GM19328 (cell line): ENCODE data around the gene F2RL3.
"Not testable (repeated sequence)": the region's sequence is repeated elsewhere in the genome, so short reads cannot be mapped to it uniquely, and the experiment has no call there.

Experiments used
- ATAC-seq: cut with Tn5 transposase; IDR thresholded peaks from one replicate; pipeline ENCODE4 v1.9.1; 2021; ENCODE audit warnings: mild to moderate bottlenecking, moderate library complexity; ENCODE audit not compliant: unreplicated experiment

Gene F2RL3

DNA sequence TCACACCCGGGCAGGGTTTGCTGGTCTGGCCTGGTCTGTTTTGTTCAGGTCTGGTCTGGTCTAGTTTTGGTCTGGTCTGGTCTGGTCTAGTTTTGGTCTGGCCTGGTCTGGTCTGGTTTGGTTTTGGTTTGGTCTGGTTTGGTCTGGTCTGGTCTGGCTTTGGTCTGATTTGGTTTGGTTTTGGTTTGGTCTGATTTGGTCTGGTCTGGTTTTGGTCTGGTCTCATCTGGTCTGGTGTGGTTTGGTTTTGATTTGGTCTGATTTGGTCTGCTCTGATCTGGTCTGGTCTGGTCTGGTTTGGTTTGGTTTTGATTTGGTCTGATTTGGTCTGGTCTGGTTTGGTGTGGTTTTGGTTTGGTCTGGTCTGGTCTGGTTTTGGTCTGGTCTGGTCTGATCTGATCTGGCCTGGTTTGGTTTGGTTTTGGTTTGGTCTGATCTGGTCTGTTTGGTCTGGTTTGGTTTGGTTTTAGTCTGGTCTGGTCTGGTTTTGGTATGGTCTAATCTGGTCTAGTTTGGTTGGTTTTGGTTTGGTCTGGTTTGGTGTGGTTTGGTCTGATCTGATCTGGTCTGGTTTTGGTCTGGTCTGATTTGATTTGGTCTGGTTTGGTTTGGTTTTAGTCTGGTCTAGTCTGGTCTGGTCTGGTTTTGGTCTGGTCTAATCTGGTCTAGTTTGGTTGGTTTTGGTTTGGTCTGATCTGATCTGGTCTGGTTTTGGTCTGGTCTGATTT lies 14.4 kb upstream of the F2RL3 start:
- ATAC-seq = no peak

DNA sequence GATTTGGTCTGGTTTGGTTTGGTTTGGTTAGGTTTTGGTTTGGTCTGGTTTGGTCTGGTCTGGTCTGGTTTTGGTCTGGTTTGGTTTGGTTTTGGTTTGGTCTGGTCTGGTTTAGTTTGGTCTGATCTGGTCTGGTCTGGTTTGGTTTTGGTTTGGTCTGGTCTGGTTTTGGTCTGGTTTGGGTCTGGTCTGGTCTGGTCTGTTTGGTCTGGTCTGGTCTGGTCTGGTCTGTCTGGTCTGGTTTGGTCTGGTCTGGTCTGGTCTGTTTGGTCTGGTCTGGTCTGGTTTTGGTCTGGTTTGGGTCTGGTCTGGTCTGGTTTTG lies 13.9 kb upstream of the F2RL3 start:
- not testable (repeated sequence) for ATAC-seq

DNA sequence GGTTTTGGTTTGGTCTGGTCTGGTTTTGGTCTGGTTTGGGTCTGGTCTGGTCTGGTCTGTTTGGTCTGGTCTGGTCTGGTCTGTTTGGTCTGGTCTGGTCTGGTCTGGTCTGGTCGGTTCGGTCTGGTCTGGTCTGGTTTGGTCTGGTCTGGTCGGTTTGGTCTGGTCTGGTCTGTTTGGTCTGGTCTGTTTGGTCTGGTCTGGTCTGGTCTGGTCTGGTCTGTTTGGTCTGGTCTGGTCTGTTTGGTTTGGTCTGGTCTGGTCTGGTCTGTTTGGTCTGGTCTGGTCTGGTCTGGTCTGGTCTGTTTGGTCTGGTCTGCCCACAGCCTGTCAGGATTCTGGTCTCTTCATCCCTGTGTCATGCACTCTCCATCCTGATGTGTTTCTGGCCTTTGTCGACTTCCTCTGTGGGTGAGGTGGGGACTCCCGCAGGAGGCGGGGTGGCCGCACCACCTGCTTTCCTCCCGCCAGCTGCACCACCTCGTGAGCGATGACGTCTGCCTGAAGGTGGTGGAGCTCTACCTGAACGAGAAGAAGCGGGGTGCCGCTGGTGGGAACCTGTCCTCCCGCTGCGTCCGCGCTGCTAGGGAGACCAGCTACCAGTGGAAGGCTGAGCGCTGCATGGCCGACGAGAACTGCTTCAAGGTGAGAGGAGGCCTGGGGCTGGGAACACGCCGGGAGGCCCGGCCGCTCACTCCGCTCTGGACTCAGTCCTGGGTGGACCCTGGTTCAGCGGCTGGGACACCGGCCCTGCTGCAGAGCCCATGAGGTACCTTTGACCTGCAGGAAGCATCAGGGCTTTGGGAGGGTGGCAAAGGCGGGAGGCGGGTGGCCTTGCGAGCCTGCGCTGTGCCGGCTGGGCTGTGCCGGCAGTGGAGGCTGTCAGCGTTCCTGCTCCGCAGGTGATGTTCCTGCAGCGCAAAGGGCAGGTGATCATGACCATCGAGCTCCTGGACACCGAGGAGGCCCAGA lies 12.9 kb upstream of the F2RL3 start:
- no peak for ATAC-seq

DNA sequence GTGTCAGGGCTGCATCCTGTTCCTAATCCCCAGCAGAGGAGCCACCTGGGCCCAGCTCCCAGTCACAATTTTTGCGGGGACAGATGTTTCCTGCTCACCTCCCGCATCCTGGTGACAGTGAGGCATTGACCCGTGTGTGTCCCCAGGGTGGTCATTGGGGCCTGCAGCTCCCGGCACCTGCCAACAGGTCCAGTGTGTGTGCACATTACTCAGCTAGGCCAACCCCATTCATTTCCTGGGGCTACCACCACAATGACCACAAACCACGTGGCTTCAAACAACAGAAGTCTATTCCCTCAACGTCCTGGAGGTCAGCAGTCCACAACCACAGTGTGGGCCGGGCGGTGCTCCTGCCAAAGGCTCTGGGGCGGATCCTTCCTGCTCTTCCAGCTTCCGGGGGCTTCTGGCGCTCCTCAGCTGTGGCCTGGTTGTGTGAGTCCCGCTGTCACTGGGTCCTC lies 11.9 kb upstream of the F2RL3 start:
- no peak for ATAC-seq

DNA sequence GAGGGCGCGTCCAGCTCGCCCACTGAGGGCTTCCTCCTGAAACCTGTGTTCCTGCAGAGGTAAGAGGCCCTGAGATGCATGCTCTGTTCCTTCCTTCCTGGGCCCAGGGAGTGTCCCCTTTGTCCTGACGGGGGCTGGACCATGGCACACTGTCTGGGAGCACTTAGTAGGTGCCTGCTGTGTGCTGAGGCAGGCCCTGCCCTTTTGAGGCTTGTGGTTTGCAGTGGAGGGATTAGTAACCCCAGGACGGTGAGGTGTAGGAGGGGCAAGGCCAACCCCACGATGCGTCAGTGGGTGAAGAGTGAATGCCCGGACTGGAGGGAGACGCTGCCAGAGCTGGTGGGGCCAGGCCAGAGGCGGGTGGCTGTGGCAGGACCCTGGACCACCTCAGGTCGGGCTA lies 11.2 kb upstream of the F2RL3 start:
- ATAC-seq = no peak

DNA sequence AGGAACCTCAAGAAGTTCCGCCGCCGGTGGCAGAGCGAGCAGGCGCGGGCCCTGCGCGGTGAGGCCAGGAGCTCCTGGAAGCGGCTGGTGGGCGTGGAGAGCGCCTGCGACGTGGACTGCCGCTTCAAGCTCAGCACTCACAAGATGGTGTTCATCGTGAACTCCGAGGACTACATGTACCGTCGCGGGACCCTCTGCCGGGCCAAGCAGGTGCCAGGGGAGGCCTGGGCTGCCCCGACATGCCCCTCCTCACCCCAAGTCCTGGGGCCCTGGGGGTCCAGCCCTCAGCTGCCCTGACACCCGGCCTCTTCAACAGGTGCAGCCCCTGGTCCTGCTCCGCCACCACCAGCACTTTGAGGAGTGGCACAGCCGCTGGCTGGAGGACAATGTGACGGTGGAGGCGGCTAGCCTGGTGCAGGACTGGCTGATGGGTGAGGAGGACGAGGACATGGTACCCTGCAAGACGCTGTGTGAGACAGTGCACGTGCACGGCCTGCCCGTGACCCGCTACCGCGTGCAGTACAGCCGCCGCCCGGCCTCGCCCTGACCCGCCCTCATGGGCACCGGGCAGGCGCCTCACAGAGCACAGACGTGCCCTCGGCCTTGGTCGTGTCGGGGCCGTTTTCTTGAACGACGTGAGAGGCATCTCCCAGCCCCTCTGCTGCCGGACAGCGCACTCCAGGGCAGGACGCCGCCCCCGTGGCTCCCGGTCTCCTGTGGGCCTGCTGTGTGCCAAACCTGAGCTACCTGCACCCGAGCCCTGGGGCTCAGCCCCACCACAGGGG lies 10.4 kb upstream of the F2RL3 start:
- no peak for ATAC-seq

DNA sequence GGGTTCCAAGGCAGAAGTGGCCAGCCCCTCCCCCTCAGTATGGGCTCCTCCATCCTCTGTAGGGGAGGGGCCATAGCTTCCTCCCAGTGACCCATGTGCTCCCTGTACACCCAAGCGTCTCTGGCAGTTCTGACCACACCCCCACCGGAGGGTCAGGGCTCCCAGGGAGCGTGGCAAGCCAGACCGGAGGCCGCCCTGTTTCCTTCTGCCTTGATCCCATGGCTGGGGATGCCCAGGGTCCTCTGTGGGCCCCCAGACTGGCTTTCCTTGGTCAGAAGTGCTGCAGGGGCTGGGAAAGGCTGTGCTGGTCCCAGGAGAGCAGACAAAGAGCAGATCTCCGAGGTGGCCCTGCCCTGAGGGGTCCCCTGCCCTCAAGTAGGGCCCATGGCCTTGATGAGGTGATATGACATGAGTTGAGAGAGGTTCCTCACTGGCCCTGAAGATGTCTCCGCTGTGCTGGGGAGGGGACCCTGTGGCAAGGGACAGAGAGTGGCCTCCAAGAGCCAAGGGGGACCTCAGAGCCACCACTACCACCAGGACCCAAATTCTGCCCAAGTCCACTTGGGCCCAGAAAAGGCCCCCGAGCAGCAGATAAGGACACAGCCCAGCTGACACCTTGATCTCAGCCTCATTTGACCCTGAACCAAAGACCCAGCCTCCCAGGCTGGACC lies 7.8 kb upstream of the F2RL3 start:
- ATAC-seq = no peak

DNA sequence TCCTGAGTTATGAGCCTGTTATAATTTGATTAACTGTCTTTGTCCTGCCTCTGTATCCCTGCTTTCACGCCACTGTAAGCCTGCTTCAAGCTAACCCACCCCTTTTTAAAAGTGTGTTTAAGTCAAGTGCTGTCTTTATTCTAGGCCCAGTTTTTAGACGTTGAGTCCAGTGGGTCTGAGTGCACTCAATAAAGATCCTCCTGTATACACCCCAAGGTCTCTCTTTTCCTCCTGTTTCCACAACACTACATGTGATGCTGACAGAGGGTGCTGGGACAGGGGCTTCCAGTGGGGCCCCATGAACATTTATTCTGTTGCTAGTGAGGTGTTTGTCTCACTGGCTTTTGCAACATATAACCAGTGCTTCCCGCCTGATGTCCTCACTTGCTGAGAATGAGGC lies 6.7 kb upstream of the F2RL3 start:
- no peak for ATAC-seq

DNA sequence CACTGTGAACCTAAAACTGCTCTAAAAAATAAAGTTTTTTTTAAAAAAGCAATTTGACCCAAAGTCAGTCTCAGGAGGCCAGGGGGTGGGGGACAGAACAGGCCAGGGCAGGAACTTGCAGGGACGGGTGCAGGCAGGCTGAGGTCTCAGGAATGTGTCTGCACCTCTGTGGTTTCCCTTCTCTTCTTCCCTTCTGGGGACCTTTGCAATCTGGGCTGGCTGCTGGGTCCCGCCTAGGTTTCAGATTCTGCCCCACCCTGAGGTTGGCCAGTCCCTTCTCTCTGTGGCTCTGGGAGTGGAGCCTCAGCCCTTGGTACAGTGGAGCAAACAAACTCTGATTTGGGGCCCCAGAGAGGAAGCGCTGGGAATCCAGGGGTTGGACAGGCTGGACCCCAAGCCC lies 5.3 kb upstream of the F2RL3 start:
- no peak for ATAC-seq

DNA sequence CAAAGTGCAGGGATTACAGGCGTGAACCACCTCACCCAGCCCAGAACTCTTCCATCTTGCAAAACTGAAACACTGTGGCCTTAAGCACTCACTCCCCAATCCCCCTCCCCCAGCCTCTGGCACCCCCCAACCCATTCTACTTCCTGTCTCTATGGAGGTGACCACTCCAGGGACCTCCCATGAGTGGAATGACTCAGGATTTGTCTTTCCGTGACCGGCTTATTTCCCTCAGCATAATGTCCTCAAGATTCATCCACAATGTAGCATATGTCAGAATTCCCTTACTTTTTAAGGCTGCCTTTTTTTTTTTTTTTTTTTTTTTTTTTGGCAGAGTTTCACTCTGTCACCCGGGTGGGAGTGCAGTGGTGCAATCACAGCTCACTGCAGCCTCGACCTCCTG lies 3.6 kb upstream of the F2RL3 start:
- no peak for ATAC-seq

DNA sequence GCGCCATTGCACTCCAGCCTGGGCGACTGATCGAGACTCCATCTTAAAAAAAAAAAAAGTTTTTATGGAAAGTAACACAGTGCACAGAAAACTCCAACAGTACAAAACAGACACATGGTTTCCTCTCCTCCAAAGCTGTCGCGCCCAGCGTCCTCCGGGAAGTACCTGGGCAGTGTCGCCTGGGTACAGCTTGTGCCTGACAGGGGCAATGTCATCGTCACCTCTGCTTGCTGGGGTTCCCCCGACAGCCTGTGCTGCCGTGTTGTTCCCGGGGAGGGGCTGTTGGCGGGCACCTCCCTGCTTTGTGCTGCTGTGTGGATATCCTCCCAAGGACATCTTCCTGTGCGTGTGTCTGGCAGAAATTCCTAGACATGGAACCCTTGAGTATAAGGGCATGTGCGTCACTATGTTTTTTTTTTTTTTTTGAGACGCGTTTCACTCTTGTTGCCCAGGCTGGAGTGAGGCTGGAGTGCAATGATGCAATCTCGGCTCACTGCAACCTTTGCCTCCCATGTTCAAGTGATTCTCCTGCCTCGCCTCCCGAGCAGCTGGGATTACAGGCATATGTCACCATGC lies 2.4 kb upstream of the F2RL3 start:
- ATAC-seq = no peak

DNA sequence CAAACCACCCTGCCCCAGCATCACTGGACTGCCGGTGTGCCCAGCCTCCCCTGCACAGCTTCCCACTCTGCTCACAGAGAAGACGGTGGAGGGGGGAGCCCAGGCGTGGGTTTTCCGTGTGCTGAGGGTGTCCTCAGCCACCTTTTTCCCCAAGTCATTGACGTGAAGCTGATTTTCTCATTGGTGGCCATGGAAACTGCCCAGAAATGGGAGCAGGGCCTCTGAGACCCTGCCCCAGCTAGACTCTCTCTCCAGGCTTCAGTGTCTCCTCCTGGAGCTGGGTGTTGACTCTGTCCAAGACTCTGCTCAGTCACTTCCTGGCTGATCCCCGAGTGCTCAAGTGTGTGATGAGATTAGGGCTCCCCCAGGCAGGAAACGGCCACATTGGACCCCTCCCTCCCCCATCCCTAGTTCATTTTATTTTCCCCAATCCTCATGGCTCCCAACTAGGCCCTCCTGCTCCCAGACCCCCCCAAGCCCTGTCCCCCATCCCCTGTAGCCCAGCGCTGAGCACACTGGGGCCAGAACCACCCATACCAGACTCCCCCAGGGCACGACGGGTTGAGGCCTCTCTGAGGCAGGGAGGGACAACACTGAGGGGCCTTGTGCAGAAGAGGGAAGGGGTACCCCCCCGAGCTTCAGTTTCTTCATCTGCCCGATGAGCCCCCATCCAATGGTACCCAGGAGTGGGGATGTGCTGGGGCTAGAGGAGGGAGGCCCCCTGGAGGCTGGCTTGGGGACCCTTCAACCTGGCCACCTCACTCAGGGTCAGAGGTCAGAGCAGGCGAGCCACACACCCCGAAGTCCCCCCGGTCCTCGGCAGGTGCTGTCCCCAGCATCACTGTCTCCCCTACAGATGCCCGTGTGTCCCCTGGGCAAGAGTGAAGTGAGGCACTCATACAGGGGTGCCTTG lies 1.2 kb upstream of the F2RL3 start:
- ATAC-seq = no peak

DNA sequence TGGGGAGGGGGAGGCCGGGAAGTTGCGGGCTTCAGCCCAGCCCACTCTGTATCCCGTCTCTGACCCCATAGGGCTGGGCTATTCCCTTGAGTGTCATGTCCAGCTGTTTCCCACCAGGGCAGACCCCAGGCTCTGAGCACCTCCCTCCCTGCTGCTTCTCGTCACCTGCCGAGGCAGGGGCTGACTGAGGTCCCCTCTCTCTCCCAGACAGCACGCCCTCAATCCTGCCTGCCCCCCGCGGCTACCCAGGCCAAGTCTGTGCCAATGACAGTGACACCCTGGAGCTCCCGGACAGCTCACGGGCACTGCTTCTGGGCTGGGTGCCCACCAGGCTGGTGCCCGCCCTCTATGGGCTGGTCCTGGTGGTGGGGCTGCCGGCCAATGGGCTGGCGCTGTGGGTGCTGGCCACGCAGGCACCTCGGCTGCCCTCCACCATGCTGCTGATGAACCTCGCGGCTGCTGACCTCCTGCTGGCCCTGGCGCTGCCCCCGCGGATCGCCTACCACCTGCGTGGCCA lies 625 bp downstream of the F2RL3 start:
- no peak for ATAC-seq

DNA sequence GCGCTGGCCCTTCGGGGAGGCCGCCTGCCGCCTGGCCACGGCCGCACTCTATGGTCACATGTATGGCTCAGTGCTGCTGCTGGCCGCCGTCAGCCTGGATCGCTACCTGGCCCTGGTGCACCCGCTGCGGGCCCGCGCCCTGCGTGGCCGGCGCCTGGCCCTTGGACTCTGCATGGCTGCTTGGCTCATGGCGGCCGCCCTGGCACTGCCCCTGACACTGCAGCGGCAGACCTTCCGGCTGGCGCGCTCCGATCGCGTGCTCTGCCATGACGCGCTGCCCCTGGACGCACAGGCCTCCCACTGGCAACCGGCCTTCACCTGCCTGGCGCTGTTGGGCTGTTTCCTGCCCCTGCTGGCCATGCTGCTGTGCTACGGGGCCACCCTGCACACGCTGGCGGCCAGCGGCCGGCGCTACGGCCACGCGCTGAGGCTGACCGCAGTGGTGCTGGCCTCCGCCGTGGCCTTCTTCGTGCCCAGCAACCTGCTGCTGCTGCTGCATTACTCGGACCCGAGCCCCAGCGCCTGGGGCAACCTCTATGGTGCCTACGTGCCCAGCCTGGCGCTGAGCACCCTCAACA lies 1.2 kb downstream of the F2RL3 start:
- ATAC-seq = no peak

DNA sequence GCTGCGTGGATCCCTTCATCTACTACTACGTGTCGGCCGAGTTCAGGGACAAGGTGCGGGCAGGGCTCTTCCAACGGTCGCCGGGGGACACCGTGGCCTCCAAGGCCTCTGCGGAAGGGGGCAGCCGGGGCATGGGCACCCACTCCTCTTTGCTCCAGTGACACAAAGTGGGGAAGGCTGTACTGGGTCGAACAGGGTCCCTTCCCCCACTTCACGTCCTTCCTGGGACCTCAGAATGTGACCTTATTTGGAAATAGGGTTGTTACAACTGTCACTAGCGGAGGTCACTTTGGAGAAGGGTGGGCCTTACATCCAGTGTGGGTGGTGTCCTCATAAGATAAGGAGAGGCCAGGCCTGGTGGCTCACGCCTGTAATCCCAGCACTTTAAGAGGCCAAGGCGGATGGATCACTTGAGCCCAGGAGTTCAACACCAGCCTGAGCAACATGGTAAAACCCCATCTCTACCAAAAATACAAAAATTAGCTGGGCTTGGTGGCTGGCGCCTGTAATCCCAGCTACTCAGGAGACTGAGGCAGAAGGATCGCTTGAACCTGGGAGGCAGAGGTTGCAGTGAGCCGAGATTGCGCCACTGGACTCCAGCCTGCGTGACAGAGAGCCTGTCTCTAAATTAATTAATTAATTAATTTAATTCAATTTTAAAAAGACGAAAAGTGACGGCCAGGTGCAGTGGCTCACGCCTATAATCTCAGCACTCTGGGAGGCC lies 1.8 kb downstream of the F2RL3 start:
- ATAC-seq = no peak

DNA sequence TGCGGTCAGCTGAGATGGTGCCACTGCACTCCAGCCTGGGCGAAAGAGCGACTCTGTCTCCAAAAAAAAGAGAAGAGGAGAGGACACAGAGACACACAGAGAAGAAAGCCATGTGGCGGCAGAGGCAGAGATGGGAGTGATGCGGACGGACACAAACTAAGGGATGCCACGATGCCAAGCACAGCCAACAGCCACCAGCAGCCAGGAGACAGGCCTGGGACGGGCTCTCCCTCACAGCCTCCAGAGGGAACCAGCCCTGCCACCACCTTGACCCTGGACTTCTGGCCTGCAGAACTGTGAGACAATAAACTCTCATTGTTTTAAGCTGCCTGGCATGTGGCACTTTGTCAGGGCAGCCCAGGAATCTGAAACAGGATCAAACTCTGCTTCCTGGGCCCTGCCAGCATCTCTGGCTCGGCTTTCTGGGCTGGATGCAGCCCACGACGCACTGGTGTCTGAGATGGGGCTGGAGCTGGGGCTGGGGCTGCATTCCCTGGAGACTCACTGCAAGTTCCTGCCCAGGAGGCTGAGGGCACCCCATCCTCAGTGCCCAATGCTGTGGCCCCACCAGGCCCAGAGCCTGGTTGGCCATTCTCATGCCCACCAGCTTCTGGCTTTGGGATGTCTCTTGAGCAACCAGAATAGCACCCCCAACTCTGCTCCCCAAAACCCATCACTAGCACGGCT lies 3.0 kb downstream of the F2RL3 start:
- ATAC-seq = no peak

DNA sequence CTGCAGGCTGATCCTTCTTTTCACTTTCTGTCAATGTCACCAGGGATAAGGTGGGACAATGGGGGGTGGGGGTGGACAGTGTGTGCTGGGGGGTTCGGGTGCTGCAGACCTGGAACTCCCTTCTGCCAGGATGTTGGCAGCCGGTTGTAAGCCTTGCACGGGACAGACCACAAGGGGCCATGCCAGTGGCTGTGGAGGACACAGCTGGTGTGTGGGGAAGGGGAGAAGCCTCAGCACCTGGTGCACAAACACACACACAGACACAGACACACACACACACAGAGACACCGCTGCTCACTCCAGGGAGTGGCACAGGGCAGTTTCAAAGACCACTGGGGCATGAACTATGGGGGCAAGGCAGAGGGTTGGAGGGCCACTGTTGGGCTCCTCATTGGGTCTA lies 3.6 kb downstream of the F2RL3 start:
- no peak for ATAC-seq
